Stimulated activated CD8-positive, alpha-beta memory T cell treated with anti-CD3 and anti-CD28 coated beads, Interleukin-4, amount 100 ng/mL, for 24 hours (primary cell): Measurements from ENCODE around the gene C6.

Source experiments
- DNase-seq: peaks from one replicate; pipeline ENCODE4 v3.0.0-alpha.2; 2020; ENCODE audit warnings: low read depth

Gene C6

GRCh38 chr5:41122459-41122858 lies 90.9 kb downstream of the C6 start:
- DNase-seq, result no peak

- no peak for DNase-seq
Observed at GRCh38 chr5:41120600-41120999, 92.7 kb downstream of the C6 start.

- no peak for DNase-seq
Observed at GRCh38 chr5:41118177-41118576, 95.2 kb downstream of the C6 start.

GRCh38 chr5:41115281-41115680 lies 98.1 kb downstream of the C6 start:
- DNase-seq, result no peak

- no peak for DNase-seq
Observed at GRCh38 chr5:41112486-41113455, 100.6 kb downstream of the C6 start.

GRCh38 chr5:41109186-41109585 lies 104.1 kb downstream of the C6 start:
- DNase-seq, result no peak

GRCh38 chr5:41102341-41102740 lies 111.0 kb downstream of the C6 start:
- DNase-seq, result no peak

- no peak for DNase-seq
Observed at GRCh38 chr5:41097642-41098041, 115.7 kb downstream of the C6 start.

- DNase-seq, result no peak
Observed at GRCh38 chr5:41095324-41096101, 117.8 kb downstream of the C6 start.

GRCh38 chr5:41094871-41095270 lies 118.5 kb downstream of the C6 start:
- DNase-seq, result no peak

GRCh38 chr5:41093803-41094202 lies 119.5 kb downstream of the C6 start:
- DNase-seq, result no peak
